GM12873 (cell line): ENCODE measurements around the gene PLOD2.

ENCODE experiments used
- CTCF ChIP-seq: IDR thresholded peaks from 2 replicates; pipeline ENCODE4 v1.5.1; 2012; ENCODE audit warnings: low read depth, mild to moderate bottlenecking, moderate library complexity, low read length, control low read depth; ENCODE audit not compliant: insufficient read depth; ENCODE audit errors: missing control alignments

The PLOD2 gene

DNA sequence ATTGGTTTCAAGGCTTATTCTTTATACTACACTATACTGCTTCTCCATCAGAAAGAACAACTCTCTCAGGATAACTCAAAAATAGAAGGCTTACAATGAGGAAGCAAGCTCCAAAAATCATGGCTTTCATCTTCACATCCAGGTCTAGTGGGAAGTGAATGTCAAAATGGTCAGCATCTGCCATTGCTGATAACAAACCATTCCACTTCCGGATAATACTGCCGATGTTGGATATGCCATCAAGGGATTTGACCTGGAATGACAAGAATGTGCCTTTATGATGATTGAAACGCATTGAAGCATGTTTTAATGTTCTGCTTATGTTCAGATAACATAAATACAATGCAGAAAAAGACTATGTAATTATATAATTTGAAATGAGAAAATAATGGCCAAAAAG lies 34.0 kb upstream of the PLOD2 start:
- no peak for TF ChIP-seq CTCF

DNA sequence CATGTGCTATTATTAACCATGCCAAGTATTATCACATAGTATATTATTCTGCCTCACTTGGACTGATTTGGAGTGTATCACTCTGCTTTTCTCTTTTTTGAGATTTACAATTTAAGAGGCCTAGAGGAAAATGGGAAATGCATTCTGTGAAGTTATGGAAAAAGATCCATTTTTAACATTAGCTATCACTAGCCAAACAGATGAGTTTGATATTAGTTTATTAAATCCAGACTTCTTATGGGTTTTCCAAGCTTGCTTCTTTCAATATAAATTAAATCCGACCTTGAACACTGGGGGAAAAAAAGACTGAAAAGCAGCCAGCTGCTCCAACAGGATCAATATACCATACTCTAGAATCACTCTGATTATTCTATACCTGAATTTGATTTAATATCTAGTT lies 30.1 kb upstream of the PLOD2 start:
- TF ChIP-seq CTCF = no peak

DNA sequence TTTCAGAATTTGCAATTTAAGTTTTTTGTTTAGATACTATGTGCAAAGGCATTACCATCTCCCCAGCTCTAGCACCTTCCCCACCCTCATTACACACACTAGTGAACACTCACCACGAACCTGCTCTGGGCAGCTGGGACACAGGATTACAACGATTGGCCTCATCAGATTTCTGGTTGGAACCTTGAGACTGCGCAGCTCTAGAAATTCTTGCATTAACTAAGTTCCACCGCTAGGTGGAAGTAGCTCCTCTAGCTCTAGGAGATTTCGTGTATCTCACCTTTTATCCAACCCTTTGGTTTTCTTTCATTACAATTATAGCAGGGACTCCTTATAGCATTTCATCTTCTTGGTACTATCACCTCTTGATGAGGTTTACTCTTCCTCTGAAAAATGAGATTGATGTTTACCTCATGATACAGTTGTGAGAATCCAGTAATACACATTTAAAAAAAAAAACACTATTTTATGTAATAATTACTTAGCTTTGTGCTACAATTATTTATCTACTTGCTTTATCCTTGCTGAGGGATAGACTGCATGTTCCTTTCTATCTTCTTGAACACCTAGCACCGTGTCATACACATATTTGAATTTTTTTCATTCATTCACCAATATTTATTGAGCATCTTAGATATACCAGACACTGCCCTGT lies 28.7 kb upstream of the PLOD2 start:
- TF ChIP-seq CTCF = peak; percentile 83

DNA sequence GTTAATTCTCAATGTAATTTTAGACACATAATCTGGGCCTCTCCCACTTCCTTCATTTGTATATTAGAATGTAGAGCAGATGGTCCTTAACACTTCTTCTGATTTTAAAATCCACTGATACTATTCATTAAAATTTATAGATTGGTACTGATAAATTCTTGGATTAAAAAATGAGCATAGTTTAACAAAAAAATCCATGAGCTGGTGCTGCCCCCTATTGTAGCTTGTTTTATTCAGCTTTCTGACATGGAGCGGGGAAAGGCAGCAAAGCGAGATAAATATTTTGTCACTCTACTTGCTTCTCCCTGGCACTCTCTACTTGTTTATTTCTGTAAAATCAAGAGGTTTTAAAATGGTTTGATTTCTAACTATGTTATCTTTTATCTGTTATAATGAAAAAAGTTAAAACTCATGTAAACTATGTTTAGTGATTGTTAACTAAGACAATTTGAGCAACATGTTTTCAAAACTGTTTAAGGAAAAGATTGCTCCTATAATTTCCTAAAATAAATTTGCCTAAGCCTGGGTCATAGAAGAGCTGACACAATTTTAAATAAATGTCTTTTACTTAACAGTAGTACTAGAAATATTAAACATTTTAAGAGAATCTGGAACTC lies 26.5 kb upstream of the PLOD2 start:
- peak; percentile 19 for TF ChIP-seq CTCF

GRCh38 chr3:146184241-146185015 lies 23.4 kb upstream of the PLOD2 start:
- no peak for TF ChIP-seq CTCF

- TF ChIP-seq CTCF = no peak
Observed at GRCh38 chr3:146181216-146181615, 20.2 kb upstream of the PLOD2 start.

DNA sequence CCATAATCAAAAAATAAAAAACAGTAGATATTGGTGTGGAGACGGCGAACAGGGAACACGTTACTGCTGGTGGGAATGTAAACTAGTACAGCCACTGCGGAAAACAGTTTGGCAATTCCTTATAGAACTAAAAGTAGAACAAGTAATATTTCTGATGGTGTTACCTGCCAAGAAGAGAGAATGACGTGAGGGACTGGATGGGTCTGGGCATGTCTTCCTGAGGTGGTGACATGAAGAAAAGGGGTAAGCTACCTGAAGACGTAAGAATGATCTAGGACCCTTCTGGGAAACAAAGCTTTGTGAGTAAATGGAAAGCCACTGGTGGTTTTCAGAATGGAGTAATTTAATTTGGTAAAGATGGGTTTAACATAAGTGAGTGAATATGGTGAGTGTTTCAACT lies 19.4 kb upstream of the PLOD2 start:
- no peak for TF ChIP-seq CTCF
